GM23338 (cell line): ENCODE data around the gene MYOM3.

ENCODE experiments used
- JUNB ChIP-seq: IDR thresholded peaks from one replicate; pipeline ENCODE4 v1.6.1; 2016; ENCODE audit warnings: antibody characterized with exemption; ENCODE audit not compliant: unreplicated experiment
- TF ChIP-seq, protein P1 (sequence below), 2 experiments: fragments of 200-600 bp in 1 of 2; sonication (generic) in 1 of 2; conservative IDR thresholded peaks; 2 replicates each; pipeline versions ENCODE4 v1.5.1 to v1.6.1; 2016 to 2017; ENCODE audit warnings: antibody characterized with exemption in 2 of 2, low read depth in 2 of 2, mild to moderate bottlenecking in 2 of 2, moderate library complexity in 1 of 2

DNA sequence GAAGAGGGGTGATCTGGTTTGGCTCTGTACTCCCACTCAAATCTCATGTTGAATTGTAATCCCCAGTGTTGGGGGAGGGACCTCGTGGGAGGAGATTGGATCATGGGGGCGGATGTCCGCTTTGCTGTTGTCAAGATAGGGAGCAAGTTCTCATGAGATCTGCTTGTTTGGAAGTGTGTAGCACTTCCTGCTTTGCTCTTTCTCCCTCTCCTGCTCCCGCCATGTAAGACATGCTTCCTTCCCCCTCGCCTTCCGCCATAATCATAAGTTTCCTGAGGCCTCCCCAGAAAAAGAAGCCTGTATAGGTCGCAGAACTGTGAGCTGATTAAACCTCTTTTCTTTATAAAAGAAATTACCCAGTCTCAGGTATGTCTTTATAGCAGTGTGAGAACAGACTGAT, 27.9 kb downstream of the MYOM3 start:
- no peak for TF ChIP-seq JUNB
- TF ChIP-seq, protein P1, sequence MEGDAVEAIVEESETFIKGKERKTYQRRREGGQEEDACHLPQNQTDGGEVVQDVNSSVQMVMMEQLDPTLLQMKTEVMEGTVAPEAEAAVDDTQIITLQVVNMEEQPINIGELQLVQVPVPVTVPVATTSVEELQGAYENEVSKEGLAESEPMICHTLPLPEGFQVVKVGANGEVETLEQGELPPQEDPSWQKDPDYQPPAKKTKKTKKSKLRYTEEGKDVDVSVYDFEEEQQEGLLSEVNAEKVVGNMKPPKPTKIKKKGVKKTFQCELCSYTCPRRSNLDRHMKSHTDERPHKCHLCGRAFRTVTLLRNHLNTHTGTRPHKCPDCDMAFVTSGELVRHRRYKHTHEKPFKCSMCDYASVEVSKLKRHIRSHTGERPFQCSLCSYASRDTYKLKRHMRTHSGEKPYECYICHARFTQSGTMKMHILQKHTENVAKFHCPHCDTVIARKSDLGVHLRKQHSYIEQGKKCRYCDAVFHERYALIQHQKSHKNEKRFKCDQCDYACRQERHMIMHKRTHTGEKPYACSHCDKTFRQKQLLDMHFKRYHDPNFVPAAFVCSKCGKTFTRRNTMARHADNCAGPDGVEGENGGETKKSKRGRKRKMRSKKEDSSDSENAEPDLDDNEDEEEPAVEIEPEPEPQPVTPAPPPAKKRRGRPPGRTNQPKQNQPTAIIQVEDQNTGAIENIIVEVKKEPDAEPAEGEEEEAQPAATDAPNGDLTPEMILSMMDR (conservative IDR thresholded peaks at IDR 0.05; ENCODE audit: low read depth in 2 of 2) = no peak
